ENCODE data around the gene MEGF6. TPM values are rescaled to one million over a fixed set of nuclear protein-coding genes. Genes with fewer than 3 reads are reported as not detected.

MEGF6 gene
- total RNA-seq, 4 donors from 2014 or later: 66.7 to 120 (median 74.5) TPM

DNA sequence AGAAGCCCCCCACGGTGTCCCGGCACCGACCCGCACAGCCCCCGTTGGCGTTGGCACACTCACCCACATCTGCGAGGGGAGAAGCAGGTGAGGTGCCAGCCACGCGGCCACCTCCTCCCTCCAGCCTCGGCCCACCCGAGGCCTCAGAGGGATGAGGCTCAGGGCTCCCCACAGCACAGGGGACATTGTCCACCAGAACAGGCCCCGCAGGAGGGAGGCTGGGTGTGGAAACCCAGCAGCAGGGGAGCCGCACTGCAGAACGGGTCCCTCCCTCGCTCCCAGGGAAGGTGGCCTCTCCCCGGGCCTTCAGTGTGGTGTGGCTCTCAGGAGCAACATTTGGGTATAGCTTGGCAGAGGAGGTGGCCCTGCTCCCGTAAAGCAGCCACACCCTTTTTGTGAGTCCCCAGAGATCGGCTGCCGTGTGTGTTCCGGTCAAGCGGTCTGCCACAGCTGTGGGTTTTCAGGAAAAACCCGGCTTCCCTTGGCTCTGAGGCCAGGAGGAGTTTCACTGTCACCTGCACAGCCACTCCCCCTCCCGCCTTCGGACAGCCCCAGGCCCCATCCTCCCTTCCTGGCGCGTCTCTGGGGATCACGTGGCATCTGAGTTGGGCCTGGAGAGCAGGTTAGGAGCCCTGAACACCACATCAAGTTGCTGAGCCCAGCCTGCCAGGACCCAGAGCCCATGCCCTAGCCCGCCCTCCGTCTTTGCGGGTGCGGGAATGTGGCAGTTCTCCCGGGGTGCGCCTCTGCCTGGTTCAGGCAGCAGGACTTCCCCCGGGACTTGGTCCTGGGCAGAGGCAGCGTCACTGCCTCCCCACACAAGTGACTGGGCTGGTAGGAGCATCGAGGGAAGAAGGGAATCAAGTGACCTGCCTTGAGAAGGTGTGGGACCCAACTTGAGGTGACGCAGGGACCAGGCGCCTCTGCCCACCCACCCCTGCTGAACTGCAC lies 64.0 kb downstream of the MEGF6 start:
- Histone ChIP-seq H3K27me3 (peaks cover 6% of the 10 kb centered on the region), H3K27ac (no peak overlapping the region), H3K4me1 (peaks cover 51% of the 10 kb centered on the region), H3K4me3 (no peak overlapping the region), H3K9me3 (no peaks in the 10 kb centered on the region), H3K36me3 (no peaks in the 10 kb centered on the region)
- no peak for DNase-seq (ENCODE audit: low spot score in 2 of 2)
- WGBS: 43% methylated on average over 8 of the region's 38 CpGs
- TF ChIP-seq CTCF (IDR thresholded peaks at IDR 0.05) (no peak), POLR2AphosphoS5 (IDR thresholded peaks at IDR 0.05) (no peak), POLR2A (IDR thresholded peaks at IDR 0.05) (no peak), EP300 (IDR thresholded peaks at IDR 0.05) (no peak)

DNA sequence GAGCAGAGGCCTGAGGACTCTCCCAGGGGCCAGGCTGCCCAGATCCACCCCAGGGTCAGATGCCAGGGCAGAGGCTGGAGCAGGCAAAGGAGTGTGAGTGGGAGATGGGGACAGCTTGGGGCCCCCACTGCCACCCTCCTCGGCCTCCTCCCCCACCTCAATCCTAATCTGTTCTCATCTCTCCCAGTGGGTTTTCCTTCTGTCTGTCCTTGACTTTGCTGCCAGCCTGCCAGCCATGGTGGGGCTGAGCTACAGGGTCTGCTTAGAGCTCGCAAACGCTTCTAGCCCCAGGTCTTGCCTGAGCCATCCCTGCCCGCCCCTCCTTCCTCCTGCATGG lies 65.3 kb downstream of the MEGF6 start:
- WGBS: 67% methylated on average over 4 of the region's 4 CpGs
- Histone ChIP-seq H3K27me3 (peaks cover 6% of the 10 kb centered on the region), H3K36me3 (no peaks in the 10 kb centered on the region), H3K27ac (no peak overlapping the region), H3K4me3 (no peak overlapping the region), H3K9me3 (no peaks in the 10 kb centered on the region), H3K4me1 (peaks cover 62% of the 10 kb centered on the region)
- TF ChIP-seq EP300 (IDR thresholded peaks at IDR 0.05) (no peak), CTCF (IDR thresholded peaks at IDR 0.05) (no peak), POLR2AphosphoS5 (IDR thresholded peaks at IDR 0.05) (no peak), POLR2A (IDR thresholded peaks at IDR 0.05) (no peak)
- no peak for DNase-seq (ENCODE audit: low spot score in 2 of 2)

DNA sequence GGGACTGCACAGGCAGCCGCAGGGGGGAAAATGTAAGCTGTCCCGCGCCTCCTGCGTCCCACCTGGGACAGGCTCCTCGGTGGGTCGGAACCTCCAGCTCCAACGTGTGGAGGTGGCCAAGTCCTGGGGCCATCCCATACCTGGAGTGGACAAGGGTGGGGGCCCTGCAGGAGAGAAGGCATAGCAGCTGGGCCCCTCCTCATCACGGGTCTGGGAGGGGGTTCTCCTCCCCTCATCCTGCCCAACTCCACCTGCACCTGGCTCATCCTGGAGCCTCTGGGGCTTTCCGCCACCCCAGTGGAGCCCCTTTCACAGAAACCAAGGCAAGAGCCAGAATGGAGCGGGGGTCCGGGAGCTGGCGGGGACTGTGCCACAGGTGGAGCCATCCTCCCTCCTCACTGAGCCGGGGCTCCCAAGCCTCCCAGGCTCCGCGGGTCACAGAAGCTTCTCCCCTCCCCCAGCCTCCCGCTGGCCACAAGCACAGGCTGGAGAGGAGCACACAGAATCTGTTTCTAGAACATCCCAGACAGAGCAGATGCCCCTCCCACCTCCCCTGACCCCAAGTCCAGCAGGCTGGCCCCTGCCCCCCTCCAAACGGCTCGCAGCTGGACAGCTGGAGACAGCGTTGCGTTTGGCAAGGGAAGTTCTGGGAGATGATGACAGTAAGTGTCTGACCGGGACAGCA lies 65.8 kb downstream of the MEGF6 start:
- Histone ChIP-seq H3K27ac (no peak overlapping the region), H3K4me3 (no peak overlapping the region), H3K9me3 (no peaks in the 10 kb centered on the region), H3K4me1 (peaks cover 61% of the 10 kb centered on the region), H3K36me3 (no peaks in the 10 kb centered on the region), H3K27me3 (peaks cover 4% of the 10 kb centered on the region)
- TF ChIP-seq EP300 (IDR thresholded peaks at IDR 0.05) (no peak), POLR2AphosphoS5 (IDR thresholded peaks at IDR 0.05) (no peak), CTCF (IDR thresholded peaks at IDR 0.05) (no peak), POLR2A (IDR thresholded peaks at IDR 0.05) (no peak)
- DNase-seq (ENCODE audit: low spot score in 2 of 2): no peak
- 78% methylated on average over 11 of the region's 21 CpGs for WGBS

DNA sequence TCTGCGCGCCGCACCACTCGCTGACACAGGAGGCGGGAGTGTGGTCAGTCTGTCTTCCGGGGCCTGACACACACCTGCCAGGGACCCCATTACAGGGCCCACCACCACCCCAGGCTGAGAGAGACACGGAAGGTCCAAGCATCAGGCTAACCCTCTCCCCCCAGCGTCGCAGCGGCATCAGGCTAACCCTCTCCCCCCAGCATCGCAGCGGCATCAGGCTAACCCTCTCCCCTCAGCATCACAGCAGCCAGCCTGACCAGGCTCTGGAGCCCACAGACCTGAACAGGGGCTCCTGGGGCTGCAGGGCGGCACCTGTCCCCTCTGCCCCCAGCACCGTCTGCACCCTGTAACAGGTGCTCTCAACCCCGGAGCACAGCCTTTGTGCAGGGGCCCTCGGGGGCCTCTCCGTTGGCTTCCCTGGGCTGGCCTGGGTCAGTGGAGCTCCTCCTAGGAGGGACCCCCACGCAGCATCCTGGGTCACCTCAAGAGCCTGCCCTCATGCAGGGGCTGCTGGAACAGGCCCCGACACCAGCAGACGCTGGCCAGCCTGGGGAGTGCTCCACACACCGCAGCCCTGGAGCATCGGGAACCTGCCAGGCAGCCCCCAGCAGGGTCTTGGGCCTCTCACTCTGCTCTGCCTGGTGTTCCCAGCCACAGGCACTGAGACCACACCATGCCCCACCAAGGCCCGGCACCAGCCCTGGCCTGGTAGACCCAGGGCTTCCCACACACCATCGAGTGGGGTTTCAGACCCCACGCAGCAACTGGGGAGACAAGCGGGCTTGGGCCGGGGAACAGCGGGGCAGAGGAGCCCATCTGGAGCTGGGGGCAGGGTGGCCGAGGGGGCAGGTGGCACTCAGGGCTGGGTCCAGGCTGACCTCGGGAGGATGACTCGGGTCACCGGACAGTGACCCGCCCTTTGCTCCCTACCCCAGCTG lies 67.0 kb downstream of the MEGF6 start:
- no peak for TF ChIP-seq POLR2AphosphoS5 (IDR thresholded peaks at IDR 0.05)
- no peak for TF ChIP-seq CTCF (IDR thresholded peaks at IDR 0.05)
- TF ChIP-seq POLR2A (IDR thresholded peaks at IDR 0.05): no peak
- no peak for TF ChIP-seq EP300 (IDR thresholded peaks at IDR 0.05)
- H3K27me3 ChIP-seq: peaks cover 3% of the 10 kb centered on the region
- peaks cover 72% of the 10 kb centered on the region for H3K4me1 ChIP-seq
- H3K36me3 ChIP-seq: no peaks in the 10 kb centered on the region
- DNase-seq (ENCODE audit: low spot score in 2 of 2): no peak
- H3K9me3 ChIP-seq: no peaks in the 10 kb centered on the region
- 90% methylated on average over 18 of the region's 33 CpGs for WGBS
- no peak overlapping the region for H3K27ac ChIP-seq
- no peak overlapping the region for H3K4me3 ChIP-seq

All from suprapubic skin (tissue), 4 donors.